ENCODE data around the gene RTTN. TPM values are rescaled to one million over a fixed set of nuclear protein-coding genes. Genes with fewer than 3 reads are reported as not detected.

Gene RTTN
- total RNA-seq, 1 experiment from 2014 or later = 21.5 TPM

DNA sequence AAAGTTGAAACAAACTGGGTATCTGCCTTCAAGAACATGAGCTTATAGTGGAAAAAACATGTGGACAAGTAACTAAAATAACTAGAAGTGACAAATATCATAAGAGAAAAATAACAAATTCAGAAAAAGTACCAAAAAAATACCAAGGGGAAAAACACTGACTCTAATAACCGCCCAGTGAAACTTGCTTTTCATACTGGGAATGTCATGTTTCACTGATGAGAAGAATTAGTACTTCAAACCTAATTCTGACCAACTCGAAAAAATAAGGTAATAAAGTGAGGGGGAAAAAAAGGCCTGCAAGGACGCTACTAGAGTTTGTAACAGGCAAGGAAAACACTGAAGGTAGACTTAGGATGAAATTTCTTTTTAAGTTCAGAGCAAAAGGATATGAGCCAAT lies 83.6 kb downstream of the RTTN start:
- POLR2A ChIA-PET = no interaction called here
- no peak overlapping the region for H3K4me3 Mint-ChIP-seq

DNA sequence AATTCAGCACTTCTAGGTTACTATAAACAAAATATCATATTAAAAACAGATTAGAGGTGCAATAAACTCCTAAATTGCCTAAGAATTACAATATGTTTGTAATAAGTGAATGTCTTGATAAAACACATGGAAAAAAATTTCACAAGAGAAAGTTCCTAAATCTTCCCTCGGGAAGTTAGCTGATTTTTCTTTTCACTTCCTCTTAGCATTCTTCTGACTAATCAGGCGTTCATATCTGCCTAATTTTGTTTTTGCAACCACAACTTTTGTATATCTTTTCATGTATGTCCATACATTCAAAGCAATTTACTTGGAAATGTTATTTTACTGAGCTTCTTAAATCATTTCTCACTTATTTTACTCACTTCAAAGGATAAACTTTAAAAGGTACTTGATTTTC lies 88.5 kb downstream of the RTTN start:
- Mint-ChIP-seq H3K4me3 (no peak overlapping the region), H3K9me3 (no peaks in the 10 kb centered on the region), H3K4me1 (no peaks in the 10 kb centered on the region), H3K36me3 (no peaks in the 10 kb centered on the region; the same call in 1 of the 2 replicates), H3K27ac (no peak overlapping the region), H3K27me3 (ENCODE audit: low read depth) (no peaks in the 10 kb centered on the region)
- no peak for DNase-seq (ENCODE audit: low spot score)
- ATAC-seq = no peak
- TF ChIP-seq CREM (CRISPR knock-in tag; IDR thresholded peaks at IDR 0.05) (no peak), HMGA2 (CRISPR knock-in tag; IDR thresholded peaks at IDR 0.05) (no peak), ZNF219 (CRISPR knock-in tag; IDR thresholded peaks at IDR 0.05; ENCODE audit: borderline replicate concordance) (no peak), NR1H2 (CRISPR knock-in tag; IDR thresholded peaks at IDR 0.05) (no peak)
- TF ChIP-seq, protein P1, sequence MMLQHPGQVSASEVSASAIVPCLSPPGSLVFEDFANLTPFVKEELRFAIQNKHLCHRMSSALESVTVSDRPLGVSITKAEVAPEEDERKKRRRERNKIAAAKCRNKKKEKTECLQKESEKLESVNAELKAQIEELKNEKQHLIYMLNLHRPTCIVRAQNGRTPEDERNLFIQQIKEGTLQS (CRISPR knock-in tag; conservative IDR thresholded peaks at IDR 0.05) = no peak
- TF ChIP-seq, protein P2, sequence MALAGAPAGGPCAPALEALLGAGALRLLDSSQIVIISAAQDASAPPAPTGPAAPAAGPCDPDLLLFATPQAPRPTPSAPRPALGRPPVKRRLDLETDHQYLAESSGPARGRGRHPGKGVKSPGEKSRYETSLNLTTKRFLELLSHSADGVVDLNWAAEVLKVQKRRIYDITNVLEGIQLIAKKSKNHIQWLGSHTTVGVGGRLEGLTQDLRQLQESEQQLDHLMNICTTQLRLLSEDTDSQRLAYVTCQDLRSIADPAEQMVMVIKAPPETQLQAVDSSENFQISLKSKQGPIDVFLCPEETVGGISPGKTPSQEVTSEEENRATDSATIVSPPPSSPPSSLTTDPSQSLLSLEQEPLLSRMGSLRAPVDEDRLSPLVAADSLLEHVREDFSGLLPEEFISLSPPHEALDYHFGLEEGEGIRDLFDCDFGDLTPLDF (CRISPR knock-in tag; IDR thresholded peaks at IDR 0.05) = no peak
- TF ChIP-seq, protein P3, sequence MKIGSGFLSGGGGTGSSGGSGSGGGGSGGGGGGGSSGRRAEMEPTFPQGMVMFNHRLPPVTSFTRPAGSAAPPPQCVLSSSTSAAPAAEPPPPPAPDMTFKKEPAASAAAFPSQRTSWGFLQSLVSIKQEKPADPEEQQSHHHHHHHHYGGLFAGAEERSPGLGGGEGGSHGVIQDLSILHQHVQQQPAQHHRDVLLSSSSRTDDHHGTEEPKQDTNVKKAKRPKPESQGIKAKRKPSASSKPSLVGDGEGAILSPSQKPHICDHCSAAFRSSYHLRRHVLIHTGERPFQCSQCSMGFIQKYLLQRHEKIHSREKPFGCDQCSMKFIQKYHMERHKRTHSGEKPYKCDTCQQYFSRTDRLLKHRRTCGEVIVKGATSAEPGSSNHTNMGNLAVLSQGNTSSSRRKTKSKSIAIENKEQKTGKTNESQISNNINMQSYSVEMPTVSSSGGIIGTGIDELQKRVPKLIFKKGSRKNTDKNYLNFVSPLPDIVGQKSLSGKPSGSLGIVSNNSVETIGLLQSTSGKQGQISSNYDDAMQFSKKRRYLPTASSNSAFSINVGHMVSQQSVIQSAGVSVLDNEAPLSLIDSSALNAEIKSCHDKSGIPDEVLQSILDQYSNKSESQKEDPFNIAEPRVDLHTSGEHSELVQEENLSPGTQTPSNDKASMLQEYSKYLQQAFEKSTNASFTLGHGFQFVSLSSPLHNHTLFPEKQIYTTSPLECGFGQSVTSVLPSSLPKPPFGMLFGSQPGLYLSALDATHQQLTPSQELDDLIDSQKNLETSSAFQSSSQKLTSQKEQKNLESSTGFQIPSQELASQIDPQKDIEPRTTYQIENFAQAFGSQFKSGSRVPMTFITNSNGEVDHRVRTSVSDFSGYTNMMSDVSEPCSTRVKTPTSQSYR (CRISPR knock-in tag; IDR thresholded peaks at IDR 0.05) = no peak
- TF ChIP-seq, protein P4, sequence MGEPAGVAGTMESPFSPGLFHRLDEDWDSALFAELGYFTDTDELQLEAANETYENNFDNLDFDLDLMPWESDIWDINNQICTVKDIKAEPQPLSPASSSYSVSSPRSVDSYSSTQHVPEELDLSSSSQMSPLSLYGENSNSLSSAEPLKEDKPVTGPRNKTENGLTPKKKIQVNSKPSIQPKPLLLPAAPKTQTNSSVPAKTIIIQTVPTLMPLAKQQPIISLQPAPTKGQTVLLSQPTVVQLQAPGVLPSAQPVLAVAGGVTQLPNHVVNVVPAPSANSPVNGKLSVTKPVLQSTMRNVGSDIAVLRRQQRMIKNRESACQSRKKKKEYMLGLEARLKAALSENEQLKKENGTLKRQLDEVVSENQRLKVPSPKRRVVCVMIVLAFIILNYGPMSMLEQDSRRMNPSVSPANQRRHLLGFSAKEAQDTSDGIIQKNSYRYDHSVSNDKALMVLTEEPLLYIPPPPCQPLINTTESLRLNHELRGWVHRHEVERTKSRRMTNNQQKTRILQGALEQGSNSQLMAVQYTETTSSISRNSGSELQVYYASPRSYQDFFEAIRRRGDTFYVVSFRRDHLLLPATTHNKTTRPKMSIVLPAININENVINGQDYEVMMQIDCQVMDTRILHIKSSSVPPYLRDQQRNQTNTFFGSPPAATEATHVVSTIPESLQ (CRISPR knock-in tag; IDR thresholded peaks at IDR 0.05) = no peak
- ChIA-PET POLR2A (no interaction called here), CTCF (no interaction called here)

More for the DNA sequence above, 83.6 kb downstream of the RTTN start:
- TF ChIP-seq FOXP1 (CRISPR knock-in tag; IDR thresholded peaks at IDR 0.05; ENCODE audit: borderline replicate concordance) (no peak), OVOL2 (CRISPR knock-in tag; IDR thresholded peaks at IDR 0.05; ENCODE audit: borderline replicate concordance) (no peak), NFE2L1 (CRISPR knock-in tag; IDR thresholded peaks at IDR 0.05) (no peak), ESRRA (CRISPR knock-in tag; IDR thresholded peaks at IDR 0.05; ENCODE audit: borderline replicate concordance) (no peak), NFYB (CRISPR knock-in tag; conservative IDR thresholded peaks at IDR 0.05; ENCODE audit: low read depth) (no peak), SMAD3 (CRISPR knock-in tag; IDR thresholded peaks at IDR 0.05; ENCODE audit: borderline replicate concordance) (no peak), JAZF1 (CRISPR knock-in tag; IDR thresholded peaks at IDR 0.05) (no peak), ATF1 (CRISPR knock-in tag; IDR thresholded peaks at IDR 0.05) (no peak), RELA (CRISPR knock-in tag; IDR thresholded peaks at IDR 0.05; ENCODE audit: borderline replicate concordance) (no peak)
- TF ChIP-seq, protein P5, sequence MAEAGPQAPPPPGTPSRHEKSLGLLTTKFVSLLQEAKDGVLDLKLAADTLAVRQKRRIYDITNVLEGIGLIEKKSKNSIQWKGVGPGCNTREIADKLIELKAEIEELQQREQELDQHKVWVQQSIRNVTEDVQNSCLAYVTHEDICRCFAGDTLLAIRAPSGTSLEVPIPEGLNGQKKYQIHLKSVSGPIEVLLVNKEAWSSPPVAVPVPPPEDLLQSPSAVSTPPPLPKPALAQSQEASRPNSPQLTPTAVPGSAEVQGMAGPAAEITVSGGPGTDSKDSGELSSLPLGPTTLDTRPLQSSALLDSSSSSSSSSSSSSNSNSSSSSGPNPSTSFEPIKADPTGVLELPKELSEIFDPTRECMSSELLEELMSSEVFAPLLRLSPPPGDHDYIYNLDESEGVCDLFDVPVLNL (CRISPR knock-in tag; IDR thresholded peaks at IDR 0.05; ENCODE audit: borderline replicate concordance, low read depth) = no peak
- TF ChIP-seq, protein P6, sequence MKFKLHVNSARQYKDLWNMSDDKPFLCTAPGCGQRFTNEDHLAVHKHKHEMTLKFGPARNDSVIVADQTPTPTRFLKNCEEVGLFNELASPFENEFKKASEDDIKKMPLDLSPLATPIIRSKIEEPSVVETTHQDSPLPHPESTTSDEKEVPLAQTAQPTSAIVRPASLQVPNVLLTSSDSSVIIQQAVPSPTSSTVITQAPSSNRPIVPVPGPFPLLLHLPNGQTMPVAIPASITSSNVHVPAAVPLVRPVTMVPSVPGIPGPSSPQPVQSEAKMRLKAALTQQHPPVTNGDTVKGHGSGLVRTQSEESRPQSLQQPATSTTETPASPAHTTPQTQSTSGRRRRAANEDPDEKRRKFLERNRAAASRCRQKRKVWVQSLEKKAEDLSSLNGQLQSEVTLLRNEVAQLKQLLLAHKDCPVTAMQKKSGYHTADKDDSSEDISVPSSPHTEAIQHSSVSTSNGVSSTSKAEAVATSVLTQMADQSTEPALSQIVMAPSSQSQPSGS (CRISPR knock-in tag; IDR thresholded peaks at IDR 0.05; ENCODE audit: borderline replicate concordance, low read depth) = no peak
- Mint-ChIP-seq H3K27ac (no peak overlapping the region), H3K9me3 (no peaks in the 10 kb centered on the region), H3K36me3 (no peaks in the 10 kb centered on the region), H3K4me1 (no peaks in the 10 kb centered on the region), H3K27me3 (ENCODE audit: low read depth) (no peaks in the 10 kb centered on the region)
- DNase-seq (ENCODE audit: low spot score) = no peak
- CTCF ChIA-PET = no interaction called here
- ATAC-seq = no peak
